MCF 10A (cell line): ENCODE measurements around the gene SPIRE1. TPM values are rescaled to one million over a fixed set of nuclear protein-coding genes. Genes with fewer than 3 reads are reported as not detected.

Experiments
- BruUV-seq: library from RNA; stranded (reverse); fragments of 400-500 nt; replicated peaks from 2 replicates; lab custom pipeline; 2021; lab: Mats Ljungman, UMichigan
- CTCF ChIA-PET: fragments of 300-600 bp; sonication (Branson Sonifier 250); formaldehyde crosslinking; extraction: SDS; loops from one replicate; lab custom pipeline; 2021; ENCODE audit warnings: antibody characterized with exemption, inconsistent platforms; lab: Yijun Ruan, JAX
- POLR2A ChIA-PET: fragments of 300-600, 350-650 bp; sonication (Branson Sonifier 250); formaldehyde crosslinking; extraction: SDS; loops from one replicate; lab custom pipeline; 2020; ENCODE audit warnings: antibody characterized with exemption, inconsistent platforms; lab: Yijun Ruan, JAX
- DNase-seq: peaks from one replicate; pipeline ENCODE4 v3.0.0-alpha.2; 2018; ENCODE audit not compliant: unreplicated experiment
- H3K27ac Mint-ChIP-seq: one replicate; pipeline ENCODE4 v1.8.0; 2022; ENCODE audit warnings: mild to moderate bottlenecking, low read depth, mixed read lengths; ENCODE audit not compliant: unreplicated experiment
- H3K27me3 Mint-ChIP-seq: one replicate; pipeline ENCODE4 v1.8.0; 2022; ENCODE audit warnings: mixed read lengths; ENCODE audit not compliant: insufficient read depth, unreplicated experiment
- H3K36me3 Mint-ChIP-seq: one replicate; pipeline ENCODE4 v1.8.0; 2022; ENCODE audit warnings: mild to moderate bottlenecking, moderate library complexity, mixed read lengths; ENCODE audit not compliant: insufficient read depth, unreplicated experiment
- H3K4me1 Mint-ChIP-seq: one replicate; pipeline ENCODE4 v1.8.0; 2022; ENCODE audit warnings: mixed read lengths; ENCODE audit not compliant: insufficient read depth, unreplicated experiment
- H3K4me3 Mint-ChIP-seq: one replicate; pipeline ENCODE4 v1.8.0; 2022; ENCODE audit warnings: mild to moderate bottlenecking, moderate library complexity, mixed read lengths; ENCODE audit not compliant: unreplicated experiment
- H3K9me3 Mint-ChIP-seq: one replicate; pipeline ENCODE4 v1.8.0; 2022; ENCODE audit warnings: mixed read lengths; ENCODE audit not compliant: unreplicated experiment
- CTCF ChIP-seq: fragments of 200-600 bp; IDR thresholded peaks from one replicate; pipeline ENCODE4 v1.8.0; 2022; ENCODE audit warnings: antibody characterized with exemption, mild to moderate bottlenecking; ENCODE audit not compliant: unreplicated experiment
- intact Hi-C: fragments of 100-400 bp; cut with micrococcal nuclease; formaldehyde crosslinking; loops from 2 replicates; pipeline ENCODE4 v1.14.1; 2022
- total RNA-seq: library from RNA; stranded (reverse); gene quantifications from 2 replicates; pipeline ENCODE4 v1.2.3, GENCODE V29; 2022

The SPIRE1 gene
- total RNA-seq, 1 experiment from 2014 or later, result 78.2 TPM

GRCh38 chr18:12401881-12402280, 256.0 kb downstream of the SPIRE1 start:
- intact Hi-C loops, result no loop called here
- no peak for TF ChIP-seq CTCF
- Mint-ChIP-seq H3K9me3 (no peaks in the 10 kb centered on the region), H3K36me3 (no peaks in the 10 kb centered on the region), H3K27ac (peak overlapping the region; percentile 77), H3K4me1 (peaks cover 21% of the 10 kb centered on the region), H3K27me3 (peaks cover 18% of the 10 kb centered on the region), H3K4me3 (no peak overlapping the region)
- DNase-seq, result no peak
- CTCF ChIA-PET, result interaction anchor here (0.6 to 3.7 kb wide), 4 partner anchors 10 to 221 kb away, joined by 3 to 27 read pairs (median 4); no protein-coding TSS in a partner anchor
- POLR2A ChIA-PET, result interaction anchor here (0.7 to 2.2 kb wide), 5 partner anchors 9 to 259 kb away, joined by 3 to 10 read pairs (median 4); partner anchors contain the start of gene AFG3L2
- no TSS peak for BruUV-seq

- ChIA-PET POLR2A (no interaction called here), CTCF (no interaction called here)
- H3K4me3 Mint-ChIP-seq, result no peak overlapping the region
- no peak overlapping the region for H3K27ac Mint-ChIP-seq
- BruUV-seq, result no TSS peak
- intact Hi-C loops, result loop anchor here (10.0 kb wide), 1 partner anchor 326 kb away; no protein-coding TSS in a partner anchor
- H3K4me1 Mint-ChIP-seq, result peaks cover 21% of the 10 kb centered on the region
- no peaks in the 10 kb centered on the region for H3K9me3 Mint-ChIP-seq
- no peak for DNase-seq
- no peaks in the 10 kb centered on the region for H3K27me3 Mint-ChIP-seq
- TF ChIP-seq CTCF, result no peak
- no peaks in the 10 kb centered on the region for H3K36me3 Mint-ChIP-seq
Measured at GRCh38 chr18:12399231-12399630, 258.7 kb downstream of the SPIRE1 start.

- H3K27ac Mint-ChIP-seq, result peak overlapping the region; percentile 65
- H3K9me3 Mint-ChIP-seq, result no peaks in the 10 kb centered on the region
- intact Hi-C loops, result loop anchor here (10.0 kb wide), 1 partner anchor 326 kb away; no protein-coding TSS in a partner anchor
- H3K36me3 Mint-ChIP-seq, result no peaks in the 10 kb centered on the region
- TF ChIP-seq CTCF, result no peak
- H3K4me3 Mint-ChIP-seq, result no peak overlapping the region
- CTCF ChIA-PET, result interaction anchor here (0.7 to 1.0 kb wide), 2 partner anchors 9 to 243 kb away, joined by 3 to 4 read pairs; partner anchors contain the start of gene PRELID3A
- no TSS peak for BruUV-seq
- peaks cover 15% of the 10 kb centered on the region for H3K4me1 Mint-ChIP-seq
- POLR2A ChIA-PET, result no interaction called here
- no peak for DNase-seq
- no peaks in the 10 kb centered on the region for H3K27me3 Mint-ChIP-seq
Measured at GRCh38 chr18:12398625-12399024, 259.3 kb downstream of the SPIRE1 start.

- no peak for TF ChIP-seq CTCF
- intact Hi-C loops, result loop anchor here (10.0 kb wide), 1 partner anchor 327 kb away; no protein-coding TSS in a partner anchor
- Mint-ChIP-seq H3K4me1 (peaks cover 7% of the 10 kb centered on the region), H3K27me3 (no peaks in the 10 kb centered on the region), H3K36me3 (no peaks in the 10 kb centered on the region), H3K4me3 (no peak overlapping the region), H3K27ac (no peak overlapping the region), H3K9me3 (no peaks in the 10 kb centered on the region)
- CTCF ChIA-PET, result interaction anchor here (1.0 kb wide), 2 partner anchors 244 to 263 kb away, joined by 3 to 4 read pairs; no protein-coding TSS in a partner anchor
- no peak for DNase-seq
- no TSS peak for BruUV-seq
- POLR2A ChIA-PET, result no interaction called here
Measured at GRCh38 chr18:12397793-12398192, 260.1 kb downstream of the SPIRE1 start.
